HepG2 (cell line): ENCODE data around the gene KCNQ5. TPM values are rescaled to one million over a fixed set of nuclear protein-coding genes. Genes with fewer than 3 reads are reported as not detected.

ENCODE experiments used
- ASH2L ChIP-seq: fragments of 300-600, 200-600 bp; sonication (generic); IDR thresholded peaks from 2 replicates; pipeline ENCODE4 v1.7.0; 2017; ENCODE audit warnings: low read depth, mild to moderate bottlenecking, moderate library complexity, mixed read lengths, low read length; ENCODE audit not compliant: insufficient read length
- BRD4 ChIP-seq: sonication (generic); formaldehyde crosslinking; IDR thresholded peaks from 2 replicates; pipeline ENCODE4 v1.4.0; 2020; ENCODE audit warnings: missing genetic modification reagents
- JDP2 ChIP-seq: sonication (generic); formaldehyde crosslinking; IDR thresholded peaks from 2 replicates; pipeline ENCODE4 v1.8.1; 2022; ENCODE audit warnings: missing genetic modification reagents, borderline replicate concordance
- NFIB ChIP-seq: sonication (generic); formaldehyde crosslinking; IDR thresholded peaks from 2 replicates; pipeline ENCODE4 v1.9.0; 2021; ENCODE audit warnings: missing genetic modification reagents, mild to moderate bottlenecking, borderline replicate concordance
- PRMT3 ChIP-seq: sonication (generic); formaldehyde crosslinking; IDR thresholded peaks from 2 replicates; pipeline ENCODE4 v1.8.1; 2022; ENCODE audit warnings: low read depth, mild to moderate bottlenecking, moderate library complexity, missing genetic modification reagents, borderline replicate concordance
- ZBTB7B ChIP-seq: sonication (generic); formaldehyde crosslinking; IDR thresholded peaks from 2 replicates; pipeline ENCODE4 v1.4.0; 2020; ENCODE audit warnings: missing genetic modification reagents
- polyA plus RNA-seq, 8 experiments: library from polyadenylated mRNA; depleted of rRNA in 3 of 8; stranded (reverse) in 7 of 8; unstranded in 1 of 8; fragments of >200 nt; fragmentation: Illumina TruSeq in 4 of 8; extraction: Trizol in 4 of 8; gene quantifications; 2 replicates each; pipeline versions ENCODE4 v1.2.1 to v1.2.3, GENCODE V29; 2011 to 2016; ENCODE audit warnings: low read depth in 4 of 8, missing spikeins in 1 of 8, mixed read lengths in 1 of 8; ENCODE audit not compliant: insufficient read depth in 1 of 8
- total RNA-seq, 5 experiments: library from RNA; depleted of rRNA; stranded (reverse); fragments of >200 nt; fragmentation: Illumina TruSeq; extraction: Trizol; gene quantifications; 2 replicates each; pipeline ENCODE4 v1.2.3, GENCODE V29; 2016; ENCODE audit warnings: low read depth in 1 of 5
- TF ChIP-seq, protein P1 (sequence below): sonication (generic); formaldehyde crosslinking; IDR thresholded peaks from 2 replicates; pipeline ENCODE4 v1.5.0; 2020; ENCODE audit warnings: mild to moderate bottlenecking, missing genetic modification reagents, borderline replicate concordance
- TF ChIP-seq, protein P2 (sequence below): IDR thresholded peaks from 2 replicates; pipeline ENCODE4 v1.6.1; 2012; ENCODE audit warnings: low read length, improper control_type of control experiment

The KCNQ5 gene
- total and polyA plus RNA-seq, 2 of the 13 experiments (the other 11 are each of a cell fraction or from before 2014, with no cell fraction given), result 0.04 TPM; not detected in 1

DNA sequence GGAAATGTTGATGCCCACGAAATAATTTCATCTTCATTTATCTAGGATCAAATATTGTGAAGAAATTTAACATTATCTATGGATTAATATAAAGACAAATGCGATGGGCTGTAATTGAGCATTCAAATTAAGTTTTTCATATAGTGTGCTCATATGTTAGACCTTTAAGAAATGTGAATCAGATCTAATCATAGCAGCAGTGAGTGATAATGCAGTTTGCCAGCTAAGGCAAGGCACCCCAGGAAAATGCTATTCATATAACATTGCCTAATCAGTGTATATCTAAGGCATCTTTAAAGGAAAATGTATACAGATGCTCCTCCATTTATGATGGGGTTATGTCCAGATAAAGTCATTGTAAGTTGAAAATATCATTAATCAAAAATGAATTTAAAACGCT, 135.2 kb downstream of the KCNQ5 start (continued):
- TF ChIP-seq, protein P1, sequence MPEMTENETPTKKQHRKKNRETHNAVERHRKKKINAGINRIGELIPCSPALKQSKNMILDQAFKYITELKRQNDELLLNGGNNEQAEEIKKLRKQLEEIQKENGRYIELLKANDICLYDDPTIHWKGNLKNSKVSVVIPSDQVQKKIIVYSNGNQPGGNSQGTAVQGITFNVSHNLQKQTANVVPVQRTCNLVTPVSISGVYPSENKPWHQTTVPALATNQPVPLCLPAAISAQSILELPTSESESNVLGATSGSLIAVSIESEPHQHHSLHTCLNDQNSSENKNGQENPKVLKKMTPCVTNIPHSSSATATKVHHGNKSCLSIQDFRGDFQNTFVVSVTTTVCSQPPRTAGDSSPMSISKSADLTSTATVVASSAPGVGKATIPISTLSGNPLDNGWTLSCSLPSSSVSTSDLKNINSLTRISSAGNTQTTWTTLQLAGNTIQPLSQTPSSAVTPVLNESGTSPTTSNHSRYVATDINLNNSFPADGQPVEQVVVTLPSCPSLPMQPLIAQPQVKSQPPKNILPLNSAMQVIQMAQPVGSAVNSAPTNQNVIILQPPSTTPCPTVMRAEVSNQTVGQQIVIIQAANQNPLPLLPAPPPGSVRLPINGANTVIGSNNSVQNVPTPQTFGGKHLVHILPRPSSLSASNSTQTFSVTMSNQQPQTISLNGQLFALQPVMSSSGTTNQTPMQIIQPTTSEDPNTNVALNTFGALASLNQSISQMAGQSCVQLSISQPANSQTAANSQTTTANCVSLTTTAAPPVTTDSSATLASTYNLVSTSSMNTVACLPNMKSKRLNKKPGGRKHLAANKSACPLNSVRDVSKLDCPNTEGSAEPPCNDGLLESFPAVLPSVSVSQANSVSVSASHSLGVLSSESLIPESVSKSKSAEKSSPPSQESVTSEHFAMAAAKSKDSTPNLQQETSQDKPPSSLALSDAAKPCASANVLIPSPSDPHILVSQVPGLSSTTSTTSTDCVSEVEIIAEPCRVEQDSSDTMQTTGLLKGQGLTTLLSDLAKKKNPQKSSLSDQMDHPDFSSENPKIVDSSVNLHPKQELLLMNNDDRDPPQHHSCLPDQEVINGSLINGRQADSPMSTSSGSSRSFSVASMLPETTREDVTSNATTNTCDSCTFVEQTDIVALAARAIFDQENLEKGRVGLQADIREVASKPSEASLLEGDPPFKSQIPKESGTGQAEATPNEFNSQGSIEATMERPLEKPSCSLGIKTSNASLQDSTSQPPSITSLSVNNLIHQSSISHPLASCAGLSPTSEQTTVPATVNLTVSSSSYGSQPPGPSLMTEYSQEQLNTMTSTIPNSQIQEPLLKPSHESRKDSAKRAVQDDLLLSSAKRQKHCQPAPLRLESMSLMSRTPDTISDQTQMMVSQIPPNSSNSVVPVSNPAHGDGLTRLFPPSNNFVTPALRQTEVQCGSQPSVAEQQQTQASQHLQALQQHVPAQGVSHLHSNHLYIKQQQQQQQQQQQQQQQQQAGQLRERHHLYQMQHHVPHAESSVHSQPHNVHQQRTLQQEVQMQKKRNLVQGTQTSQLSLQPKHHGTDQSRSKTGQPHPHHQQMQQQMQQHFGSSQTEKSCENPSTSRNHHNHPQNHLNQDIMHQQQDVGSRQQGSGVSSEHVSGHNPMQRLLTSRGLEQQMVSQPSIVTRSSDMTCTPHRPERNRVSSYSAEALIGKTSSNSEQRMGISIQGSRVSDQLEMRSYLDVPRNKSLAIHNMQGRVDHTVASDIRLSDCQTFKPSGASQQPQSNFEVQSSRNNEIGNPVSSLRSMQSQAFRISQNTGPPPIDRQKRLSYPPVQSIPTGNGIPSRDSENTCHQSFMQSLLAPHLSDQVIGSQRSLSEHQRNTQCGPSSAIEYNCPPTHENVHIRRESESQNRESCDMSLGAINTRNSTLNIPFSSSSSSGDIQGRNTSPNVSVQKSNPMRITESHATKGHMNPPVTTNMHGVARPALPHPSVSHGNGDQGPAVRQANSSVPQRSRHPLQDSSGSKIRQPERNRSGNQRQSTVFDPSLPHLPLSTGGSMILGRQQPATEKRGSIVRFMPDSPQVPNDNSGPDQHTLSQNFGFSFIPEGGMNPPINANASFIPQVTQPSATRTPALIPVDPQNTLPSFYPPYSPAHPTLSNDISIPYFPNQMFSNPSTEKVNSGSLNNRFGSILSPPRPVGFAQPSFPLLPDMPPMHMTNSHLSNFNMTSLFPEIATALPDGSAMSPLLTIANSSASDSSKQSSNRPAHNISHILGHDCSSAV (CRISPR knock-in tag), result no peak
- no peak for TF ChIP-seq ASH2L
- TF ChIP-seq NFIB (CRISPR knock-in tag), result no peak
- TF ChIP-seq PRMT3, result no peak
- no peak for TF ChIP-seq ZBTB7B (CRISPR knock-in tag)
- no peak for TF ChIP-seq BRD4
- TF ChIP-seq JDP2 (CRISPR knock-in tag), result no peak
- TF ChIP-seq, protein P2, sequence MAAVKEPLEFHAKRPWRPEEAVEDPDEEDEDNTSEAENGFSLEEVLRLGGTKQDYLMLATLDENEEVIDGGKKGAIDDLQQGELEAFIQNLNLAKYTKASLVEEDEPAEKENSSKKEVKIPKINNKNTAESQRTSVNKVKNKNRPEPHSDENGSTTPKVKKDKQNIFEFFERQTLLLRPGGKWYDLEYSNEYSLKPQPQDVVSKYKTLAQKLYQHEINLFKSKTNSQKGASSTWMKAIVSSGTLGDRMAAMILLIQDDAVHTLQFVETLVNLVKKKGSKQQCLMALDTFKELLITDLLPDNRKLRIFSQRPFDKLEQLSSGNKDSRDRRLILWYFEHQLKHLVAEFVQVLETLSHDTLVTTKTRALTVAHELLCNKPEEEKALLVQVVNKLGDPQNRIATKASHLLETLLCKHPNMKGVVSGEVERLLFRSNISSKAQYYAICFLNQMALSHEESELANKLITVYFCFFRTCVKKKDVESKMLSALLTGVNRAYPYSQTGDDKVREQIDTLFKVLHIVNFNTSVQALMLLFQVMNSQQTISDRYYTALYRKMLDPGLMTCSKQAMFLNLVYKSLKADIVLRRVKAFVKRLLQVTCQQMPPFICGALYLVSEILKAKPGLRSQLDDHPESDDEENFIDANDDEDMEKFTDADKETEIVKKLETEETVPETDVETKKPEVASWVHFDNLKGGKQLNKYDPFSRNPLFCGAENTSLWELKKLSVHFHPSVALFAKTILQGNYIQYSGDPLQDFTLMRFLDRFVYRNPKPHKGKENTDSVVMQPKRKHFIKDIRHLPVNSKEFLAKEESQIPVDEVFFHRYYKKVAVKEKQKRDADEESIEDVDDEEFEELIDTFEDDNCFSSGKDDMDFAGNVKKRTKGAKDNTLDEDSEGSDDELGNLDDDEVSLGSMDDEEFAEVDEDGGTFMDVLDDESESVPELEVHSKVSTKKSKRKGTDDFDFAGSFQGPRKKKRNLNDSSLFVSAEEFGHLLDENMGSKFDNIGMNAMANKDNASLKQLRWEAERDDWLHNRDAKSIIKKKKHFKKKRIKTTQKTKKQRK, result no peak
